ENCODE data around the gene TIPARP.

TIPARP gene

DNA sequence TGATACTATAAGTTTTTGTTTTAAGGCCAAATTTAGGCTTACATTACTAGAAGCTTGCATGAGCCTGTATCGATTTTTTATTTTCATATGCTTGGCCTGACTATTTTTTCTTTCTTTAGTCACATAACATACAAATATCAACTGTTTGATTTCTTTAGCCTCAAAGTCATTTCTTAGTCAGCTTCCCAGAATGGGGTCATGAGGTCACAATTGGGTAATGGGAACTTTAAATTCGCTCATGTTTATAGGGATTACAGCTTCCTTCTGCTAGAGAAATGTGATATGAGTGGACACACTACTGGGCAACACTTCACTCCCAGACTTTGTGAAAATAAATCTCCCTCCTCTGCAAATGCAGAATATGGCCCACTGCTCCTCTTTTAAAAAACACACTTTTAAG is 9.1 kb upstream of the TIPARP start:
- H3K4me3 ChIP-seq (ENCODE audit: low read length), result peak overlapping the region; percentile 7; the same call in 1 of the 2 replicates
- no peak for DNase-seq
- peak overlapping the region; percentile 1; the same call in 1 of the 2 replicates for H3K9ac ChIP-seq (ENCODE audit: low read length)
- H3K79me2 ChIP-seq (ENCODE audit: low read length), result no peaks in the 10 kb centered on the region
- H3K36me3 ChIP-seq (replicated peaks; ENCODE audit: insufficient read depth, low read length), result no peaks in the 10 kb centered on the region
- no peaks in the 10 kb centered on the region for H3K9me2 ChIP-seq (replicated peaks; ENCODE audit: insufficient read depth, low read length)
- H3K27ac ChIP-seq (ENCODE audit: low read length), result peak overlapping the region; percentile 74; the same call in 1 of the 2 replicates
- no peak overlapping the region for H2AFZ ChIP-seq (ENCODE audit: low read length)
- peak overlapping the region; percentile 79 for H3K4me2 ChIP-seq (ENCODE audit: low read depth, low read length)
- no peaks in the 10 kb centered on the region for H3K9me3 ChIP-seq (replicated peaks; ENCODE audit: insufficient read depth, low read length)
- H3F3A ChIP-seq (ENCODE audit: insufficient read depth, low read length), result peaks cover 26% of the 10 kb centered on the region
- peaks cover 54% of the 10 kb centered on the region for H3K4me1 ChIP-seq (ENCODE audit: low read length)
- no peak for TF ChIP-seq EZH2 (optimal IDR thresholded peaks at IDR 0.05; ENCODE audit: low read depth, low read length)
- no peaks in the 10 kb centered on the region for H3K27me3 ChIP-seq (replicated peaks; ENCODE audit: insufficient read depth, low read length)
- no peaks in the 10 kb centered on the region for H4K20me1 ChIP-seq (ENCODE audit: insufficient read depth, low read length)

DNA sequence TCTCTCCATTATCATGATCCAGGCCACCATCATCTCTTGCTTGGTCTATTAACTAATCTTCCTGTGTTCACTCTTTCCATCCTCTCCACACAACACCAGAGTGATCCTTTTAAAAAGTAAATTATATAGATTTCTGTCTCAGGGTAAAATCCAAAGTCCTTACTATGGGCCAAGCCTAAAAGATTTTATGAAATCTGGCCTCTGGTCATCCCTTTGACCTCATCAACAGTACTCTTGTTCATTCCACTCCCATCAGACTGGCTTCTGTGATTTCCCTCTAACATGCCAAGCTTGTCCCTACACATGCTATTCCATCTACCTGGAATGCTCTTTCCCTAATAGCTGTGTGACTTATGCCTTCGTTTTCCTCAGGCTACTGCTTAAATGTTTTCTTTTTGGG is 8.3 kb upstream of the TIPARP start:
- no peak overlapping the region for H3K9ac ChIP-seq (ENCODE audit: low read length)
- peak overlapping the region; percentile 79; the same call in 1 of the 2 replicates for H3K4me2 ChIP-seq (ENCODE audit: low read depth, low read length)
- no peak overlapping the region for H2AFZ ChIP-seq (ENCODE audit: low read length)
- no peaks in the 10 kb centered on the region for H3K27me3 ChIP-seq (replicated peaks; ENCODE audit: insufficient read depth, low read length)
- TF ChIP-seq EZH2phosphoT487 (IDR thresholded peaks at IDR 0.05; ENCODE audit: low read length) (no peak), EZH2 (optimal IDR thresholded peaks at IDR 0.05; ENCODE audit: low read depth, low read length) (no peak)
- TF ChIP-seq, protein P1, sequence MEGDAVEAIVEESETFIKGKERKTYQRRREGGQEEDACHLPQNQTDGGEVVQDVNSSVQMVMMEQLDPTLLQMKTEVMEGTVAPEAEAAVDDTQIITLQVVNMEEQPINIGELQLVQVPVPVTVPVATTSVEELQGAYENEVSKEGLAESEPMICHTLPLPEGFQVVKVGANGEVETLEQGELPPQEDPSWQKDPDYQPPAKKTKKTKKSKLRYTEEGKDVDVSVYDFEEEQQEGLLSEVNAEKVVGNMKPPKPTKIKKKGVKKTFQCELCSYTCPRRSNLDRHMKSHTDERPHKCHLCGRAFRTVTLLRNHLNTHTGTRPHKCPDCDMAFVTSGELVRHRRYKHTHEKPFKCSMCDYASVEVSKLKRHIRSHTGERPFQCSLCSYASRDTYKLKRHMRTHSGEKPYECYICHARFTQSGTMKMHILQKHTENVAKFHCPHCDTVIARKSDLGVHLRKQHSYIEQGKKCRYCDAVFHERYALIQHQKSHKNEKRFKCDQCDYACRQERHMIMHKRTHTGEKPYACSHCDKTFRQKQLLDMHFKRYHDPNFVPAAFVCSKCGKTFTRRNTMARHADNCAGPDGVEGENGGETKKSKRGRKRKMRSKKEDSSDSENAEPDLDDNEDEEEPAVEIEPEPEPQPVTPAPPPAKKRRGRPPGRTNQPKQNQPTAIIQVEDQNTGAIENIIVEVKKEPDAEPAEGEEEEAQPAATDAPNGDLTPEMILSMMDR (IDR thresholded peaks at IDR 0.05; ENCODE audit: low read length), result no peak
- H3K4me3 ChIP-seq (ENCODE audit: low read length), result no peak overlapping the region
- DNase-seq, result no peak
- H3F3A ChIP-seq (ENCODE audit: insufficient read depth, low read length), result peaks cover 26% of the 10 kb centered on the region
- 0 out of 2 replicates have a peak overlapping the region, but pooled peaks have one; percentile 74 for H3K27ac ChIP-seq (ENCODE audit: low read length)
- H3K9me3 ChIP-seq (replicated peaks; ENCODE audit: insufficient read depth, low read length), result no peaks in the 10 kb centered on the region
- no peaks in the 10 kb centered on the region for H4K20me1 ChIP-seq (ENCODE audit: insufficient read depth, low read length)
- no peaks in the 10 kb centered on the region for H3K36me3 ChIP-seq (replicated peaks; ENCODE audit: insufficient read depth, low read length)
- no peaks in the 10 kb centered on the region for H3K9me2 ChIP-seq (replicated peaks; ENCODE audit: insufficient read depth, low read length)
- H3K79me2 ChIP-seq (ENCODE audit: low read length), result no peaks in the 10 kb centered on the region
- H3K4me1 ChIP-seq (ENCODE audit: low read length), result peaks cover 54% of the 10 kb centered on the region

GRCh38 chr3:156668073-156668763 is 6.2 kb upstream of the TIPARP start:
- Histone ChIP-seq H3K27me3 (replicated peaks; ENCODE audit: insufficient read depth, low read length) (no peaks in the 10 kb centered on the region), H3K9ac (ENCODE audit: low read length) (no peak overlapping the region), H3K27ac (ENCODE audit: low read length) (no peak overlapping the region), H3F3A (ENCODE audit: insufficient read depth, low read length) (peaks cover 28% of the 10 kb centered on the region), H3K4me1 (ENCODE audit: low read length) (peaks cover 56% of the 10 kb centered on the region), H3K4me2 (ENCODE audit: low read depth, low read length) (peak overlapping the region; percentile 12), H2AFZ (ENCODE audit: low read length) (peak overlapping the region; percentile 13; the same call in 1 of the 2 replicates), H4K20me1 (ENCODE audit: insufficient read depth, low read length) (no peaks in the 10 kb centered on the region), H3K9me3 (replicated peaks; ENCODE audit: insufficient read depth, low read length) (no peaks in the 10 kb centered on the region), H3K36me3 (replicated peaks; ENCODE audit: insufficient read depth, low read length) (no peaks in the 10 kb centered on the region), H3K4me3 (ENCODE audit: low read length) (no peak overlapping the region), H3K79me2 (ENCODE audit: low read length) (no peaks in the 10 kb centered on the region), H3K9me2 (replicated peaks; ENCODE audit: insufficient read depth, low read length) (no peaks in the 10 kb centered on the region)
- TF ChIP-seq EZH2phosphoT487 (IDR thresholded peaks at IDR 0.05; ENCODE audit: low read length) (no peak), EZH2 (optimal IDR thresholded peaks at IDR 0.05; ENCODE audit: low read depth, low read length) (no peak)
- TF ChIP-seq, protein P1 (IDR thresholded peaks at IDR 0.05; ENCODE audit: low read length), result no peak
- DNase-seq, result no peak

DNA sequence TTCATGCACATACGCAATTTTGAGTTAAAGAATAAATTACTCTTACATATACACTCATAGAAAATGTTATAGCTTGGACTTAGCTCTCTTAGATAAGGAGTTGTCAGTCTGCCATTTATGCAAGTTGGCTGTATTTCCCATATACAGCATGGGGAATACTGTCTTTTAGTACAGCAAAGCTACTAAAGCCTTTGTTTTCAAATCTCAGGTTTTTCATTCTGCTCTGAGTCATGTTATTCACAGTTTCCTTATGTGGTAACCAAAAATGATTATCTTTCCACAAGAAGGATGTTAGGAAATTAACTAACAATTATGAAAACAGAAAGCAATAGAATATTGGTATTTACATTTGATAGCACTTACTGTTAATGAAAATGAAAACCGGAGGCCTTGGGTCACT is 4.3 kb upstream of the TIPARP start:
- no peaks in the 10 kb centered on the region for H3K9me2 ChIP-seq (replicated peaks; ENCODE audit: insufficient read depth, low read length)
- peaks cover 47% of the 10 kb centered on the region for H3K4me1 ChIP-seq (ENCODE audit: low read length)
- H2AFZ ChIP-seq (ENCODE audit: low read length), result no peak overlapping the region
- no peak overlapping the region for H3K4me3 ChIP-seq (ENCODE audit: low read length)
- H4K20me1 ChIP-seq (ENCODE audit: insufficient read depth, low read length), result no peaks in the 10 kb centered on the region
- peaks cover 25% of the 10 kb centered on the region for H3F3A ChIP-seq (ENCODE audit: insufficient read depth, low read length)
- H3K79me2 ChIP-seq (ENCODE audit: low read length), result peaks cover 6% of the 10 kb centered on the region
- no peaks in the 10 kb centered on the region for H3K27me3 ChIP-seq (replicated peaks; ENCODE audit: insufficient read depth, low read length)
- H3K36me3 ChIP-seq (replicated peaks; ENCODE audit: insufficient read depth, low read length), result no peaks in the 10 kb centered on the region
- TF ChIP-seq EZH2 (optimal IDR thresholded peaks at IDR 0.05; ENCODE audit: low read depth, low read length), result no peak
- TF ChIP-seq, protein P1 (IDR thresholded peaks at IDR 0.05; ENCODE audit: low read length), result no peak
- TF ChIP-seq EZH2phosphoT487 (IDR thresholded peaks at IDR 0.05; ENCODE audit: low read length), result no peak
- H3K9ac ChIP-seq (ENCODE audit: low read length), result no peak overlapping the region
- DNase-seq, result no peak
- no peak overlapping the region for H3K4me2 ChIP-seq (ENCODE audit: low read depth, low read length)
- H3K27ac ChIP-seq (ENCODE audit: low read length), result no peak overlapping the region
- H3K9me3 ChIP-seq (replicated peaks; ENCODE audit: insufficient read depth, low read length), result no peaks in the 10 kb centered on the region

Measured in MM.1S (cell line).